Activated T-helper 9 cell treated with anti-CD3 and anti-CD28 coated beads, Interleukin-2, amount 50 U/mL, for 16 hours (primary cell): Measurements from ENCODE around the gene RAB11B.
A peak's percentile ranks its signal among the peaks of the same experiment; 100 is the strongest.
"Not testable (repeated sequence)": the region's sequence is repeated elsewhere in the genome, so short reads cannot be mapped to it uniquely, and the experiment has no call there.

Experiments used
- DNase-seq: peaks from one replicate; pipeline ENCODE4 v3.0.0-alpha.2; 2020; ENCODE audit warnings: low read depth

RAB11B gene

DNA sequence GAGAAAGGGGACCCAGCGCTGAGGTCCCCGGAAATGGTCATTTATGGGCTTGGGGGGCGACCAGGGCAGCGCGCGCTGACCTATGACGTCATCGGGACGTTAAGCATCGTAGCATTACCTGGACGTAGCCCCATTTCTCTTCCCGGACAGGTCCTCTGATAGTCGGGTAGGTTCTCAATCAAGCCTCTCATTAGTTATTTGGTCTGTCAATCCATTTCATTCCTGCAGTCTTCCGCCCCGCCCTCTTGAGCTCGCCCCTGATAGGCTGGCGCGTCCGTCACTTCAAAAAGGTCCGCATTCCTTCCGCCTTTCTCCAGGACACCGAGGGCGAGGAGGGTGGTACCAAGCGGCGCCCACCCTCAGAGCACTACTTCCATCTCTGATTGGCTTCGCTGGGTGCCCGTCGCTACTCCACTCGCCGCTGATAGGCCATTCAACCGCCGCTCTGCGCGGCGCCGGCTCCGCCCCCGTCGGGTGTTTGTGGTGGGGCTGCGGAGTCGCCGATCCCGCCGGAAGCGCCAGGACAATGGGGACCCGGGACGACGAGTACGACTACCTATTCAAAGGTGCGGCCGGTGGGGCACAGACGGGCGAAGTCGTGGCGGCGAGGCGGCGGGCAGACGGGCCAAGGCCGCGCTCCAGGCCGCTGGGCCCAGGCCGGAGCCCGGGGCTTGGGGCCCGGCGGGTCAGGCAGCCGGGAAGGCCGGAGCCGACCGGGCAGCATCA lies at the start of gene RAB11B:
Gene RAB11B (plus strand): TSS at position 470 of the 726 bp plus-strand sequence. CDS start 57 bp downstream, at position 527.
- peak; percentile 97 for DNase-seq

GRCh38 chr19:8341504-8341903 lies 48.7 kb upstream of the RAB11B start:
- DNase-seq = not testable (repeated sequence)

DNA sequence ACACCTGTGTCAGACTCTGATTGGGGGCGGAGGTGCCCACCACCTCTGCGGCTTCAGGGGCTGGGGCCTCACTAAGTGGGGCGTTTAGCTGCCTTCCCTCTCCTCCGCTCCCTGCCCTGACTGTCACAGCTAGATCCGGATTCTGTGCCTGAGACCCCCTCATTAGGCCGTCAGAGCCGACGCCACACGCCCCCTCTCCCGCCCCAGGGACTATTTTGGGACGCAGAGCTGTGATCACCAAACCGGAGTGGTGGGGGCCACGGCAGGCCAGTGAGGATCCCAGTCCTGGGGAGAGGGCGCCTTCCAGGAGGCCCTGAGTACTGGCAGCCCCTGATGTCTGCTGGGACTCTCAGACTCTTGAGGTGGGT lies 47.9 kb upstream of the RAB11B start:
- DNase-seq = no peak

GRCh38 chr19:8342684-8343482 lies 47.3 kb upstream of the RAB11B start, which contains the start of gene KANK3:
TSS of gene KANK3 (minus strand) at chr19:8343262. CDS start at chr19:8337828, 5,434 bp downstream.
- DNase-seq = peak; percentile 89

- no peak for DNase-seq
Measured at GRCh38 chr19:8343483-8343844, 46.7 kb upstream of the RAB11B start.

- DNase-seq = not testable (repeated sequence)
Measured at GRCh38 chr19:8349629-8350372, 40.4 kb upstream of the RAB11B start.

DNA sequence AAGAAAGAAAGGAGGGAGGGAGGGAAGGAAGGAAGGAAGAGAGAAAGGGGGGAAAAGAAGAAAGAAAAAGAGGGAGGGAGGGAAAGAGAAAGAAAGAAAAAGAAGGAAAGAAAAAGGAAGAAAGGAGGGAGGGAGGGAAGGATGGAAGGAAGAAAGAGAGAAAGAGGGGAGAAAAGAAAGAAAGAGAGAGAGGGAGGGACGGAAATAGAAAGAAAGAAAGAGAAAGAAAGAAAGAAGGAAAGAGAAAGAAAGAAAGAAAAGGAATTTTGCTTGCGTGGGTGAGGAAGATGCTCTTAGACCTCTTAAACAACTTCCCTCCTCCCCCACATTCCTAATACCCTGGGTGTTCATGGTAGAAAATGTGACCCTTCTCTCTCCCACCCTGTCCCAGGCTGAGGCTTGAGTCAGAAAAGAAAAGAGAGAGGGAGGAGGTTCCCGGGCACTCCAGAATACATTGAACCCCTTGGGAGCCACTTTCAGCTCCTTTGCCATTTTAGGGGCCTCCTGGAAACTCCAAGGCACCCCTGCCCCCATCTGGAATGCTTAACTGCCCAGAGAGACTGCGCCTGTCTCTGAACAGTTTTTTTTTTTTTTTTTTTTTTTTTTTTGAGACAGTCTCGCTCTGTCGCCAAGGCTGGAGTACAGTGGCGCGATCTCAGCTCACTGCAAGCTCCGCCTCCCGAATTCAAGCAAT lies 37.9 kb upstream of the RAB11B start:
- DNase-seq = no peak

DNA sequence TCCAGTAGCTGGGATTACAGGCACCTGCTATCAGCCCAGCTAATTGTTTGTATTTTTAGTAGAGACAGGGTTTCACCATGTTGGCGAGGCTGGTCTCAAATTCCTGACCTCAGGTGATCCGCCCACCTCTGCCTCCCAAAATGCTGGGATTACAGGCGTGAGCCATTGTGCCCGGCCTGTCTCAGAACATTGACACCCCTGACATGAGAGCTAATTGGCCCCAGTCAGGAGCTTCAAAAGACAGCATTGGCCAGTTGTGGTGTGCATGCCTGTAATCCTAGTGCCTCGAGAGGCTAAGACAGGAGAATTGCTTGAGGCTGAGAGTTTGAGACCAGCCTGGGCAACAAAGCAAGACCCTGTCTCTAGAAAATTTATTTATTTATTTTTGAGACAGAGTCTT lies 37.3 kb upstream of the RAB11B start:
- not testable (repeated sequence) for DNase-seq

GRCh38 chr19:8355631-8356402 lies 34.3 kb upstream of the RAB11B start:
- DNase-seq = no peak

GRCh38 chr19:8357007-8357521 lies 33.1 kb upstream of the RAB11B start:
- no peak for DNase-seq

DNA sequence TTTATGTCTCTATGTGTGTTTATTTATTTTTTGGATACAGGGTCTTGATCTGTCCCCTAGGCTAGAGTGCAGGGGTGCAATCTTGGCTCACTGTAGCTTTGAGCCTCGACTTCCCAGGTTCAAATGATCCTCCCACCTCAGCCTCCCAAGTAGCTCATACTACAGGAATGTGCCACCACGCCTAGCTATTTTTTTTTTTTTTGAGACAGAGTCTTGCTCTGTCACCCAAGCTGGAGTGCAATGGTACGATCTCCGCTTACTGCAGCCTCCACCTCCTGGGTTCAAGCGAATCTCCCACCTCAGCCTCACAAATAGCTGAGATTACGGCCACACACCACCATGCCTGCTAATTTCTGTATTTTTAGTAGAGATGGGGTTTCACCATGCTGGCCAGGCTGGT lies 31.2 kb upstream of the RAB11B start:
- DNase-seq = no peak

- DNase-seq = no peak
Measured at GRCh38 chr19:8360196-8360595, 30.0 kb upstream of the RAB11B start.

DNA sequence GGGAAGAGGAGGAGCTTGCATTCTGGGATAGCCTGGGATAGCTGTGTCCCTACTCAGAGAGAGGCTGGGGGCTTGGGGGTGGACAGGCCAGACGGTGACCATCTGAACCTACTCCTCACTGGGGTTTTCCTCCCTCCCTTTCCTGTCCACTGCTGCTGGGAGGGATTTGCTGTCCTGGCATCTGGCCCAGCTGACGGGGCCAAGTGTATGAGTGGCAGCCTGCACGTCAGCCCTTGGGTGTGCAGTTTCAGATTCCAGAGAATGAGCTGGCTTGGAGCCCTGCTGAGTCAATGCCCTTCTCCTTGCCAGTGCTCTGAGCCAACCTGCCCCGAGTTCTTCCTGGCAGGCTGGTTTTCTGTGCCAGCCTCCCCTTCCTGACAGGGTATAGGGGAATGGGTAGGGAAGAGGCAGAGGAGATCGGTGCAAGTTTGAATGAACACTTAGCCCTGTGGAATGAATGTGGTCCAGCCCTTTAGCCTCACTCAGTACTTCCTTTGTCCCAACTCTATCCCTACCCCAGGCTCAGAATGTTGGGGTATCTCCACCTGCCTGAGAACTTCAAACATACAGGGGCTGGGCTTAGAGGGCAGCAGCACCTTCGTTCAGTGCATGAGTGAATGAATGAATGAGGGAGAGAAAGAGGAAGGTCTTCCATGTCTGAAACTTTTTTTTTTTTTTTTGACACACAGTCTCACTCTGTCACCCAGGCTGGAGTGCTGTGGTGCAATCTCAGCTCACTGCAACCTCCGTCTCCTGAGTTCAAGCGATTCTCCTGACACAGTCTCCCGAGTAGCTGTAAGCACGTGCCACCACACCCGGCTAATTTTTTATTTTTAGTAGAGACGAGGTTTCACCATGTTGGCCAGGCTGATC lies 28.0 kb upstream of the RAB11B start:
- no peak for DNase-seq

GRCh38 chr19:8363803-8364771 lies 26.1 kb upstream of the RAB11B start, which contains the start of gene ANGPTL4:
TSS of gene ANGPTL4 (plus strand) at chr19:8364155. CDS start at chr19:8364322, 167 bp downstream.
- DNase-seq = peak; percentile 36

- no peak for DNase-seq
Measured at GRCh38 chr19:8366121-8366581, 24.0 kb upstream of the RAB11B start.

- DNase-seq = no peak
Measured at GRCh38 chr19:8366961-8367326, 23.2 kb upstream of the RAB11B start.

GRCh38 chr19:8367327-8368001 lies 22.7 kb upstream of the RAB11B start:
- no peak for DNase-seq
